Astrocyte (in vitro differentiated cells and primary cell): Measurements from ENCODE around the gene ITPR2. TPM values are rescaled to one million over a fixed set of nuclear protein-coding genes. Genes with fewer than 3 reads are reported as not detected.
A peak's percentile ranks its signal among the peaks of the same experiment; 100 is the strongest.

Experiments used
- DNase-seq: peaks from one replicate; pipeline ENCODE4 v3.0.0-alpha.2; 2010; ENCODE audit warnings: low read depth
- FAIRE-seq: peaks from 2 replicates; lab custom pipeline; 2011; peaks lifted over from hg19 to GRCh38; lab: Jason Lieb, UNC
- H2AFZ ChIP-seq: 2 replicates; pipeline ENCODE4 v1.6.0; 2012; ENCODE audit warnings: low read depth, low read length, inconsistent platforms
- H3K27ac ChIP-seq: 2 replicates; pipeline ENCODE4 v1.5.1; 2011; ENCODE audit warnings: low read depth, low read length, inconsistent platforms
- H3K27me3 ChIP-seq: 2 replicates; pipeline ENCODE4 v1.6.0; 2011; ENCODE audit warnings: low read length, inconsistent platforms; ENCODE audit not compliant: insufficient read depth
- H3K36me3 ChIP-seq: 2 replicates; pipeline ENCODE4 v1.5.1; 2011; ENCODE audit warnings: low read length, inconsistent platforms; ENCODE audit not compliant: insufficient read depth
- H3K4me1 ChIP-seq: 2 replicates; pipeline ENCODE4 v1.5.1; 2011; ENCODE audit warnings: low read length, inconsistent platforms; ENCODE audit not compliant: insufficient read depth
- H3K4me2 ChIP-seq: 2 replicates; pipeline ENCODE4 v1.6.0; 2012; ENCODE audit warnings: low read length, inconsistent platforms
- H3K4me3 ChIP-seq: 2 replicates; pipeline ENCODE4 v1.5.1; 2011; ENCODE audit warnings: low read depth, mild to moderate bottlenecking, low read length, inconsistent platforms; ENCODE audit not compliant: insufficient read depth
- H3K79me2 ChIP-seq: 2 replicates; pipeline ENCODE4 v1.6.0; 2012; ENCODE audit warnings: mild to moderate bottlenecking, low read length, inconsistent platforms; ENCODE audit not compliant: insufficient read depth
- H3K9ac ChIP-seq: 2 replicates; pipeline ENCODE4 v1.6.0; 2012; ENCODE audit warnings: mild to moderate bottlenecking, low read length, inconsistent platforms
- H3K9me3 ChIP-seq: 2 replicates; pipeline ENCODE4 v1.5.1; 2012; ENCODE audit warnings: low read depth, mild to moderate bottlenecking, low read length, inconsistent platforms; ENCODE audit not compliant: insufficient read depth
- H4K20me1 ChIP-seq: 2 replicates; pipeline ENCODE4 v1.6.0; 2012; ENCODE audit warnings: low read length, inconsistent platforms; ENCODE audit not compliant: insufficient read depth
- H3K27ac Mint-ChIP-seq: one replicate; pipeline ENCODE4 v1.8.0; 2021; ENCODE audit warnings: mild to moderate bottlenecking, mixed read lengths; ENCODE audit not compliant: unreplicated experiment
- H3K27me3 Mint-ChIP-seq: one replicate; pipeline ENCODE4 v1.8.0; 2021; ENCODE audit warnings: low read depth, mixed read lengths; ENCODE audit not compliant: unreplicated experiment
- H3K36me3 Mint-ChIP-seq: one replicate; pipeline ENCODE4 v1.8.0; 2021; ENCODE audit warnings: low read depth, mixed read lengths; ENCODE audit not compliant: unreplicated experiment
- H3K4me1 Mint-ChIP-seq: one replicate; pipeline ENCODE4 v1.8.0; 2021; ENCODE audit warnings: low read depth, mixed read lengths; ENCODE audit not compliant: unreplicated experiment
- H3K4me3 Mint-ChIP-seq: one replicate; pipeline ENCODE4 v1.8.0; 2021; ENCODE audit warnings: mild to moderate bottlenecking, moderate library complexity, mixed read lengths; ENCODE audit not compliant: unreplicated experiment
- H3K9me3 Mint-ChIP-seq: one replicate; pipeline ENCODE4 v1.8.0; 2021; ENCODE audit warnings: mild to moderate bottlenecking, mixed read lengths; ENCODE audit not compliant: unreplicated experiment
- CTCF ChIP-seq: IDR thresholded peaks from 2 replicates; pipeline ENCODE4 v1.5.1; 2011; ENCODE audit warnings: low read depth, mild to moderate bottlenecking, inconsistent platforms, low read length, moderate library complexity; ENCODE audit not compliant: insufficient read depth
- EZH2 ChIP-seq: IDR thresholded peaks from 2 replicates; pipeline ENCODE4 v1.6.1; 2012; ENCODE audit warnings: mild to moderate bottlenecking, low read length, inconsistent platforms; ENCODE audit not compliant: insufficient read depth
- total RNA-seq: library from RNA; stranded (reverse); gene quantifications from 2 replicates; pipeline ENCODE4 v1.2.1, GENCODE V29; 2021

The ITPR2 gene
- total RNA-seq, 1 donor from 2014 or later: 24.4 TPM

- no peaks in the 10 kb centered on the region for H3K9me3 Mint-ChIP-seq
- H3K9me3 ChIP-seq: no peaks in the 10 kb centered on the region
- no peaks in the 10 kb centered on the region for H3K27me3 ChIP-seq
- H3K27ac Mint-ChIP-seq: no peak overlapping the region
- H3K4me3 Mint-ChIP-seq: no peak overlapping the region
- no peaks in the 10 kb centered on the region for H3K36me3 ChIP-seq
- H3K36me3 Mint-ChIP-seq: peaks cover 2% of the 10 kb centered on the region
- DNase-seq (no peak), FAIRE-seq (no peak)
- no peaks in the 10 kb centered on the region for H3K27me3 Mint-ChIP-seq
- no peak for TF ChIP-seq EZH2
- no peak for TF ChIP-seq CTCF
- no peak overlapping the region for H3K9ac ChIP-seq
- no peaks in the 10 kb centered on the region for H3K4me1 ChIP-seq
- no peaks in the 10 kb centered on the region for H4K20me1 ChIP-seq
- no peak overlapping the region for H2AFZ ChIP-seq
- H3K4me3 ChIP-seq: no peak overlapping the region
- no peak overlapping the region for H3K4me2 ChIP-seq
- no peaks in the 10 kb centered on the region for H3K79me2 ChIP-seq
- H3K27ac ChIP-seq: no peak overlapping the region
- no peaks in the 10 kb centered on the region for H3K4me1 Mint-ChIP-seq
These were observed 98.3 kb downstream of the ITPR2 start for GRCh38 chr12:26734510-26735248.

DNA sequence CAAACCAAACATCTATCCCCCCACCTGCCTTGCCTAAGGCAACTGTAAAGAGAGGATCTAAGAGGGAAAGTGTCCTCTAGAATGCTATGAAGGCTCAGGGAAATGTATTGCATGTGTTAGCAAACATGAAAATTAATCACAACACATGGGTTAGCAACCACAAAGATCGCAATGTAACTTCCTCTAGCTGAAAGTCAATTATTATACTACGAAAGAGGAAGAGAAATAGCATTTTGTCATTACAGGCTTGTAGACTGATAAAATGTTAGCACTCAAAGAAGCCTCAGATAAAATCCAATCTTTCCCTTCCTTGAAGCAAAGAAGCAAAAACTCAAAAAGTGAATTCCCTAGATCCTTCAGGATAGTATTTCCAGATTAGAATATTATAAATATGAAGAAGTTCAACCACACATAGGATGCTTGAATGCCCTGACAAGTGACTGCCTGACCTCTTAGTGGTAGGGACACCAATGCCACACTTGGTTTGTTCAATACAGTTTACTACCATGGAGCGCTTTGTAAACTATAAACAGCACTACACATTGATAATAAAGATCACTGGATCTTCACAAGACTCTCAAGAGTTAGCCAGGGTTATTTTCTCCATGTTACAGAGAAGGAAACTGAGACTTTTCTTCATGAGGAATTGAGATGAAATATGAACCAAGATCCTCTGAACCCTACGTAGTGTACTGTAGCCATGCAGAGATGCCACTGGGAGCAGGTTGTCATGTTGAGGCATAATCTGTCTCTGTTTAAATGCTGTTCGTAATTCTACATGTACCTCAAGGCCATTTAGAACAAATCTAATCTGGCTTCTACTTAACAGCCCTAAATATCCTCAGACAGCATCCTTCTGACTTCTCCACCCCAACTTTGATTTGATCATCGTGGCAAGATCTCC, 100.7 kb downstream of the ITPR2 start:
- H3K4me1 ChIP-seq: no peaks in the 10 kb centered on the region
- TF ChIP-seq EZH2: no peak
- TF ChIP-seq CTCF: no peak
- no peaks in the 10 kb centered on the region for H3K36me3 ChIP-seq
- H3K9me3 ChIP-seq: no peaks in the 10 kb centered on the region
- no peaks in the 10 kb centered on the region for H3K27me3 ChIP-seq
- Mint-ChIP-seq H3K4me3 (no peak overlapping the region), H3K4me1 (peaks cover 8% of the 10 kb centered on the region), H3K36me3 (peaks cover 2% of the 10 kb centered on the region), H3K27ac (no peak overlapping the region), H3K9me3 (no peaks in the 10 kb centered on the region), H3K27me3 (no peaks in the 10 kb centered on the region)
- no peak overlapping the region for H3K4me3 ChIP-seq
- FAIRE-seq: peak; percentile 13
- no peaks in the 10 kb centered on the region for H3K79me2 ChIP-seq
- H2AFZ ChIP-seq: no peak overlapping the region
- no peak overlapping the region for H3K27ac ChIP-seq
- H4K20me1 ChIP-seq: no peaks in the 10 kb centered on the region
- no peak overlapping the region for H3K9ac ChIP-seq
- no peak for DNase-seq
- no peak overlapping the region for H3K4me2 ChIP-seq
